H9 (cell line): ENCODE measurements around the gene UBE2B. TPM values are rescaled to one million over a fixed set of nuclear protein-coding genes. Genes with fewer than 3 reads are reported as not detected.
A peak's percentile ranks its signal among the peaks of the same experiment; 100 is the strongest.

Experiments used
- DNase-seq: peaks from one replicate; pipeline ENCODE4 v3.0.0-alpha.2; 2017
- H2AFZ ChIP-seq: one replicate; pipeline ENCODE4 v1.6.1; 2013; ENCODE audit warnings: mild to moderate bottlenecking, low read length, control low read depth, moderate library complexity
- H2AK5ac ChIP-seq: 2 replicates; pipeline ENCODE4 v1.6.1; 2013; ENCODE audit warnings: low read length, control low read depth, mixed read lengths; ENCODE audit not compliant: insufficient read length
- H2BK120ac ChIP-seq: one replicate; pipeline ENCODE4 v1.6.1; 2013; ENCODE audit warnings: low read depth, mild to moderate bottlenecking, low read length, control low read depth, inconsistent platforms; ENCODE audit not compliant: poor library complexity, severe bottlenecking
- H2BK12ac ChIP-seq: 2 replicates; pipeline ENCODE4 v1.6.1; 2013; ENCODE audit warnings: low read length, control low read depth, mixed read lengths, low read depth; ENCODE audit not compliant: insufficient read length
- H2BK15ac ChIP-seq: 2 replicates; pipeline ENCODE4 v1.6.1; 2013; ENCODE audit warnings: low read depth, low read length, control low read depth
- H2BK20ac ChIP-seq: one replicate; pipeline ENCODE4 v1.6.1; 2013; ENCODE audit warnings: low read depth, mild to moderate bottlenecking, low read length, control low read depth, inconsistent platforms; ENCODE audit not compliant: poor library complexity, severe bottlenecking
- H2BK5ac ChIP-seq: 2 replicates; pipeline ENCODE4 v1.6.1; 2013; ENCODE audit warnings: low read length, control low read depth, mixed read lengths; ENCODE audit not compliant: insufficient read length
- H3K14ac ChIP-seq: 2 replicates; pipeline ENCODE4 v1.6.1; 2013; ENCODE audit warnings: low read length, control low read depth; ENCODE audit not compliant: insufficient read depth
- H3K18ac ChIP-seq: 2 replicates; pipeline ENCODE4 v1.6.1; 2013; ENCODE audit warnings: low read depth, mild to moderate bottlenecking, mixed read lengths, low read length, control low read depth; ENCODE audit not compliant: insufficient read length
- H3K23ac ChIP-seq: 2 replicates; pipeline ENCODE4 v1.6.1; 2013; ENCODE audit warnings: low read length, control low read depth, mixed read lengths, low read depth; ENCODE audit not compliant: insufficient read length
- H3K23me2 ChIP-seq: 2 replicates; pipeline ENCODE4 v1.6.1; 2013; ENCODE audit warnings: low read depth, mild to moderate bottlenecking, mixed read lengths, low read length, control low read depth; ENCODE audit not compliant: insufficient read length, poor library complexity, severe bottlenecking
- H3K27ac ChIP-seq: 2 replicates; pipeline ENCODE4 v1.5.1; 2013; ENCODE audit warnings: low read length, control low read depth, mixed read lengths, low read depth; ENCODE audit not compliant: insufficient read length
- H3K27me3 ChIP-seq: 2 replicates; pipeline ENCODE4 v1.6.1; 2013; ENCODE audit warnings: low read length, control low read depth, inconsistent platforms; ENCODE audit not compliant: insufficient read depth
- H3K4ac ChIP-seq: 2 replicates; pipeline ENCODE4 v1.6.1; 2013; ENCODE audit warnings: low read depth, mild to moderate bottlenecking, control low read depth, inconsistent platforms, low read length, moderate library complexity
- H3K4me1 ChIP-seq: 2 replicates; pipeline ENCODE4 v1.6.1; 2013; ENCODE audit warnings: low read length, control low read depth, inconsistent platforms; ENCODE audit not compliant: insufficient read depth
- H3K4me2 ChIP-seq: 2 replicates; pipeline ENCODE4 v1.6.1; 2013; ENCODE audit warnings: low read length, control low read depth, mixed read lengths; ENCODE audit not compliant: insufficient read length, insufficient read depth
- H3K56ac ChIP-seq: 2 replicates; pipeline ENCODE4 v1.6.1; 2013; ENCODE audit warnings: low read depth, mild to moderate bottlenecking, mixed read lengths, low read length, control low read depth; ENCODE audit not compliant: insufficient read length
- H3K79me1 ChIP-seq: 2 replicates; pipeline ENCODE4 v1.6.1; 2013; ENCODE audit warnings: low read depth, mild to moderate bottlenecking, moderate library complexity, low read length, control low read depth, inconsistent platforms; ENCODE audit not compliant: insufficient read depth, poor library complexity, severe bottlenecking
- H3K79me2 ChIP-seq: 2 replicates; pipeline ENCODE4 v1.6.1; 2013; ENCODE audit warnings: low read length, control low read depth, inconsistent platforms; ENCODE audit not compliant: insufficient read depth
- H3K9ac ChIP-seq: 2 replicates; pipeline ENCODE4 v1.6.1; 2013; ENCODE audit warnings: low read length, control low read depth, mixed read lengths; ENCODE audit not compliant: insufficient read length; ENCODE audit errors: extremely low read depth
- H3K9me3 ChIP-seq: one replicate; pipeline ENCODE4 v1.6.1; 2013; ENCODE audit warnings: low read depth, low read length, inconsistent platforms; ENCODE audit not compliant: control insufficient read depth
- H3T11ph ChIP-seq: one replicate; pipeline ENCODE4 v1.6.1; 2013; ENCODE audit warnings: mild to moderate bottlenecking, low read length, control low read depth, inconsistent platforms
- H4K20me1 ChIP-seq: one replicate; pipeline ENCODE4 v1.6.1; 2013; ENCODE audit not compliant: control insufficient read depth, insufficient read length, insufficient read depth
- H4K5ac ChIP-seq: 2 replicates; pipeline ENCODE4 v1.6.1; 2013; ENCODE audit warnings: low read depth, mild to moderate bottlenecking, mixed read lengths, low read length, control low read depth; ENCODE audit not compliant: insufficient read length
- H4K8ac ChIP-seq: replicated peaks from 2 replicates; pipeline ENCODE4 v1.6.1; 2013; ENCODE audit warnings: low read length, control low read depth, mixed read lengths, low read depth; ENCODE audit not compliant: insufficient read length
- H4K91ac ChIP-seq: 2 replicates; pipeline ENCODE4 v1.6.1; 2013; ENCODE audit warnings: low read depth, mild to moderate bottlenecking, moderate library complexity, mixed read lengths, low read length, control low read depth; ENCODE audit not compliant: insufficient read length
- H3K27ac Mint-ChIP-seq, 3 experiments: 2 replicates in 2 of 3; 3 replicates in 1 of 3; pipeline ENCODE4 v1.8.0; 2020 to 2021; ENCODE audit warnings: mixed read lengths in 3 of 3, mild to moderate bottlenecking in 1 of 3, moderate library complexity in 1 of 3
- H3K27me3 Mint-ChIP-seq: 2 replicates; pipeline ENCODE4 v1.8.0; 2021; ENCODE audit warnings: low read depth, mild to moderate bottlenecking, moderate library complexity, mixed read lengths
- H3K36me3 Mint-ChIP-seq, 3 experiments: 2 replicates in 2 of 3; 3 replicates in 1 of 3; pipeline ENCODE4 v1.8.0; 2020 to 2021; ENCODE audit warnings: low read depth in 3 of 3, mixed read lengths in 3 of 3; ENCODE audit not compliant: insufficient read depth in 1 of 3
- H3K4me1 Mint-ChIP-seq, 2 experiments: 2 replicates each; pipeline ENCODE4 v1.8.0; 2020; ENCODE audit warnings: mixed read lengths in 2 of 2
- H3K4me3 Mint-ChIP-seq, 2 experiments: 2 replicates in 1 of 2; 3 replicates in 1 of 2; pipeline ENCODE4 v1.8.0; 2020 to 2021; ENCODE audit warnings: mild to moderate bottlenecking in 2 of 2, mixed read lengths in 2 of 2, moderate library complexity in 1 of 2
- H3K9me3 Mint-ChIP-seq, 2 experiments: 2 replicates in 1 of 2; 3 replicates in 1 of 2; pipeline ENCODE4 v1.8.0; 2020; ENCODE audit warnings: mild to moderate bottlenecking in 2 of 2, mixed read lengths in 2 of 2, moderate library complexity in 1 of 2
- CTCF ChIP-seq: fragments of 200-600 bp; sonication (generic); conservative IDR thresholded peaks from 3 replicates; pipeline ENCODE4 v1.8.0; 2021; ENCODE audit warnings: antibody characterized with exemption, mild to moderate bottlenecking
- WGBS: extraction: QIAGEN DNeasy Blood & Tissue Kit; methylation state at CpG from one replicate; pipeline ENCODE4 v1.1.7; 2013; ENCODE audit warnings: missing lambda C conversion rate, low lambda C conversion rate, mixed read lengths; ENCODE audit not compliant: insufficient read length; ENCODE audit errors: extremely low coverage; 5-methylcytosine and 5-hydroxymethylcytosine counted together
- total RNA-seq: library from RNA; stranded (reverse); gene quantifications from 2 replicates; pipeline ENCODE4 v1.2.1, GENCODE V29; 2021

UBE2B gene
- total RNA-seq, 1 experiment from 2014 or later: 50.3 TPM

- H3K4me3 Mint-ChIP-seq: no peak overlapping the region
- no CpG with 5 or more reads among the region's 2 CpGs for WGBS
- H3K36me3 Mint-ChIP-seq: peaks cover 10 to 69% (median 43%) of the 10 kb centered on the region in 3 experiments; a peak in 6 of 7 replicates
Observed at GRCh38 chr5:134397196-134397595, 25.8 kb downstream of the UBE2B start.

More at GRCh38 chr5:134397196-134397595, 25.8 kb downstream of the UBE2B start:
- Histone ChIP-seq H2BK12ac (no peak overlapping the region), H3K4me2 (no peak overlapping the region), H3K9ac (no peak overlapping the region), H3K27me3 (no peaks in the 10 kb centered on the region), H4K91ac (no peak overlapping the region), H4K8ac (no peak overlapping the region), H2BK5ac (no peak overlapping the region), H3K23ac (no peak overlapping the region), H3K18ac (no peak overlapping the region), H2BK15ac (no peak overlapping the region), H4K5ac (no peak overlapping the region), H3T11ph (no peak overlapping the region), H3K4ac (no peak overlapping the region), H3K9me3 (no peaks in the 10 kb centered on the region), H3K14ac (no peak overlapping the region), H2BK20ac (no peak overlapping the region), H3K56ac (no peak overlapping the region), H4K20me1 (peaks cover 2% of the 10 kb centered on the region), H2AK5ac (no peak overlapping the region), H3K23me2 (no peaks in the 10 kb centered on the region), H3K4me1 (no peaks in the 10 kb centered on the region), H3K79me1 (no peaks in the 10 kb centered on the region), H3K27ac (no peak overlapping the region), H2AFZ (no peak overlapping the region), H2BK120ac (no peak overlapping the region), H3K79me2 (no peaks in the 10 kb centered on the region)
- Mint-ChIP-seq H3K27me3 (no peaks in the 10 kb centered on the region), H3K9me3 (no peaks in the 10 kb centered on the region), H3K27ac (peak overlapping the region in 1 of 3 experiments; percentile 3; a peak in 1 of 7 replicates), H3K4me1 (peaks cover 9 to 17% of the 10 kb centered on the region in 2 experiments; a peak in 3 of 4 replicates)
- TF ChIP-seq CTCF: no peak
- no peak for DNase-seq
